Head of caudate nucleus (tissue), 42 donors: ENCODE data around the gene BBS4.

Experiments
- DNase-seq, 42 donors: peaks; one replicate each; pipeline versions ENCODE4 v3.0.0 to v3.0.0-alpha.2; 2020 to 2021; ENCODE audit warnings: mixed read lengths in 7 of 42
- intact Hi-C: fragments of 100-400 bp; cut with DNase I; formaldehyde crosslinking; loops from one replicate; pipeline ENCODE4 v1.15.0; 2022

BBS4 gene

DNA sequence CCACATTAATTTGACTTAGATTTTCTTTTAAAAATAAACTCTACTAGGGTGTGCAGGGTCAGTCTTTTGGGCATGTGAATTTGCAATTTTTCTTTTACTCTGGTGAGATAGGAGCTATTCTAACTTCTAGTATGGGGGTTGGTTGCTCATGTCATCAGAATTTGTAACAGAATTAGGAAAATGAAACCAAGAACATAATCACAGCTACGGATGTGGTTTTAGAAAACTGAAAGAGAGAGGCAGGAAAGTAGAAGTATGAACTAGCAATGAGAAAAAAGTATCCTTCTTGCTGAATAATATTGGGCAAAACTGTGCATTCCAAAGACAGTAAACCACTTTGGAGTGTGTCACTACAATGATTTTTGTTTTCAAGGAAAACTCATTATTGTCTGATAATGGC lies 54.2 kb downstream of the BBS4 start:
- DNase-seq, result no peak
- intact Hi-C loops, result no loop called here

- intact Hi-C loops, result no loop called here
Observed at GRCh38 chr15:72749700-72750099, 63.7 kb downstream of the BBS4 start.

DNA sequence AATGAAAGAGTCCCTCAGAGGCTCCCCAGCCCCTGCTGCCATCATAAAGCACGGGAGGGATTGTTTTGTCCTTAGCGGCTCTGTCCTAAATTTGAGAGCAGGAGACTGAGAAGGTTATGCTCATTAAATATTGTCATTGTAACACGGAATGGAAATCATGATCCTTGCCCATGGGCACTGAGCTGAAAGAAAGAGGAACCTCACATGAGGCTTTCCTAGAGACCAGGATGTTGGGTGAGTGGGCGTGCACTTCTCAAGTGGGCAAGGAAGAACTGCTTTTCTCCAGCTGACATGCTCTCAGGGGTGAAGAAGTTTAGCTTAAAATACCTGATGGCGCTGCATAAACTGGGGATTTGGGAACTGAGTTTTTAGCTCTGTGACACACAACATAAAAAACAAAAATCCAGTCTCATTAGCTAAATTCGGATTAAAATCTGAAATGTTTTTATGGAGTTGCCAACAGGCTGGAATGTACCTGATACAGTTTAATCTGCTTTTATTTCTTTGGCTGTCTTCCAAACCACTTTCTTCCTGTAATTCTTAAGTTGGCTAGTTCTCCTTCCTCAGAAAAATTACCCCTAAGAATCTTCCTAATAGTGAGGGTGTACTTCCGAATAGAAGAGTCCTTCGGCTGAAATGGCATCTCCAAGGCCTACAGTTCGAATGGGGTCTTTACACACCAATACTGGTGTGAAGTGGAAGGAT lies 65.9 kb downstream of the BBS4 start:
- intact Hi-C loops, result no loop called here
- peak in 28 of 42 donors; percentile 9 to 54 (median 28) for DNase-seq

More at GRCh38 chr15:72749700-72750099, 63.7 kb downstream of the BBS4 start:
- no peak for DNase-seq

DNA sequence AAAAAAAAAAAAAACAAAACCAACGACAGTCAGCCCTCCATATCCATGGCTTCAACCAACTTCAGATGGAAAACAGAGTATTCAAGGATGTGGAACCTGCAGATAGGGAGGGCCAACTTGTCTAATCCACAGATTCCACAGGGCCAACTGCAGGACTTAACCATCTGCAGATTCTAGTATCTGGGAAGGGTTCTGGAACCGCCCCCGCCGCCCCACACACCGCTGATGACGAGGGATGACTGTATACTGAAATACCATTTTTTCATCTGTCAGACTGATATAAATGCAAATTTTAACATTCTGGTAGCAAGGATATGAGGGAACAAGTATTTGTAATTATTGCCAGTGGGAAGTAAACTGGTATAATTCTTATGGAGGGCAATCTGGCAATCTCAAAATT lies 68.1 kb downstream of the BBS4 start:
- intact Hi-C loops, result no loop called here
- DNase-seq, result peak in 37 of 42 donors; percentile 4 to 71 (median 44)

- DNase-seq, result no peak
Observed at GRCh38 chr15:72758182-72758581, 72.2 kb downstream of the BBS4 start.

GRCh38 chr15:72760590-72761260 lies 74.7 kb downstream of the BBS4 start:
- DNase-seq, result no peak
- intact Hi-C loops, result no loop called here

More at GRCh38 chr15:72758182-72758581, 72.2 kb downstream of the BBS4 start:
- intact Hi-C loops, result no loop called here

DNA sequence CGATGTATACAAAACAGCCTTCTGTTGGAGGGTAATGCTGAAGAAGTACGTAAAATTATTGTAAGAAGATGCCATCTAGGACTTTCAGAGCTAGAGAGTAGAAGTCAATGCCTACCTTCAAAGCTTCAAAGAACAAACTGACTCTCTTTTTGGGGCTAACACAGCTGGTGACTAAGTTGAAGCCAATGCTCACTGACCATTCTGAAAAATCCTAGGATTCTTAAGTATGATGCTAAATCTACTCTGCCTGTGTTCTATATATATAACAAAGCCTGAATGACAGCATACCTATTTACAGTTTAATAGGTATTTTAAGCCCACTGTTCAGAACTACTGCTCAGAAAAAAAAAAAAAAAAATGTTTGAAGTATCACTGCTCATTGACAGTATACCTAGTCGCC lies 78.6 kb downstream of the BBS4 start:
- intact Hi-C loops, result no loop called here
- no peak for DNase-seq

DNA sequence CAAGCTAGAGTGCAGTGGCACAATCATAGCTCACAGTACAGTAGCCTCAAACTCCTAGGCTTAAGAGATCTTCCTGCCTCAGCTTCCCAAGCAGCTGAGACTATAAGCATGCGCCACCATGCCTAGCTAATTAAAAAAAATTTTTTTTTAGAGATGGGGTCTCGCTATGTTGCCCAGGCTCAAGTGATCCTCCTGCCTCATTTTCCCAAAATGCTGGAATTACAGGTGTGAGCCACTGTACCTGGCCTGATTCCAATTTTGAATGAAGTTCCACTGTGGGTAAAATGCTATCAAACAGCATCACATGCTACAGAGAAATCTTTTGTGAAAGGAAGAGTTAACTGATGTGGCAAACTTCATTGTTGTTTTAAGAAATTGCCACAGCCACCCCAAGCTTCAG lies 80.0 kb downstream of the BBS4 start:
- no peak for DNase-seq
- intact Hi-C loops, result no loop called here

DNA sequence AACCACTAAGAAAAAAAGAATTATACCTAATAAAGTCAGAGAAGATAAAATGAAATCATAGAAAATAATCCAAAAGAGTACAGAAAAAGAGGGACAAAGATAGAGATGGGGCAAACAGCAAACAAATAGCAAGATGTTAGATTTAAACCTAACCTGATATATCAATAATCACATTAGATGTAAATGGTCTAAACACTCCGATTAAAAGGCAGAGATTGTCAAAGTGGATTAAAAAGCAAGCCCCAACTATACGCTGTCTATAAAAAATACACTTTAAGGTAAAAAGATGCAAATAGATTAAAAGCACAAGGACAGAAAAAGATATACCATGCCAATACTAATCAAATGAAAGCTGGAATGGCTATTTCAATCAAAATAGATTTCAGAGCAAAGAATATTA lies 80.8 kb downstream of the BBS4 start:
- intact Hi-C loops, result no loop called here

DNA sequence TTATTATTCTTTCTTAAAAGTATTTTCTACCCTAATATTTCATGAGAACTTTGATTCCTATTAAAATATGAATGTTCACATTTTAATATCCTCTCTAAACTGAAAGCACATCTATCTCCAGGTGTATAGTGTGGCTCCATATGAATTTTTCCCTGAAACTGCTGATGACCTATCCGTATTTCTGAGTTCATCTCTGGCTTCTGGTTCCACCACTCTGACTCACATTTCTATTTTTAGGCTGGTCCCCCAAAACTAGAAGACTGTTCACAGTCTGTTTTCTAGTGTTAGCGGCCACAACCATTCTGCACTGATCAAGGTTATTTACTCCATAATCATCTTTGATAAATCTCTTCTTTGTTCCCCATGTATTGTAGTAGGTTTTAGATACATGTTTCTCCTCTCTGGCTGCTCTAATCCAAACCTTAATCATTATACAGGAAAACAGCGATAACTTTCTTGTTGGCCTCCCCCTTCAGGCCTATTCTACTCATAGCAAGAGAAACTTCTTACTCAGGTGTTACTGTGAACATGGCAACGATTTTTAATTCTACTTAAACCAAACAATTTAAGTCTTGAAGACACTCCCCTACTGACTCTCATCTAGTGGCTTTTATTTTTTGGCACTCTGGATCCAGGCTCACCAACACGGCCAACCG lies 84.8 kb downstream of the BBS4 start:
- intact Hi-C loops, result no loop called here

More for the DNA sequence above, 80.8 kb downstream of the BBS4 start:
- DNase-seq, result no peak

GRCh38 chr15:72771329-72771725 lies 85.3 kb downstream of the BBS4 start:
- intact Hi-C loops, result no loop called here
- no peak for DNase-seq

More for the DNA sequence above, 84.8 kb downstream of the BBS4 start:
- no peak for DNase-seq

DNA sequence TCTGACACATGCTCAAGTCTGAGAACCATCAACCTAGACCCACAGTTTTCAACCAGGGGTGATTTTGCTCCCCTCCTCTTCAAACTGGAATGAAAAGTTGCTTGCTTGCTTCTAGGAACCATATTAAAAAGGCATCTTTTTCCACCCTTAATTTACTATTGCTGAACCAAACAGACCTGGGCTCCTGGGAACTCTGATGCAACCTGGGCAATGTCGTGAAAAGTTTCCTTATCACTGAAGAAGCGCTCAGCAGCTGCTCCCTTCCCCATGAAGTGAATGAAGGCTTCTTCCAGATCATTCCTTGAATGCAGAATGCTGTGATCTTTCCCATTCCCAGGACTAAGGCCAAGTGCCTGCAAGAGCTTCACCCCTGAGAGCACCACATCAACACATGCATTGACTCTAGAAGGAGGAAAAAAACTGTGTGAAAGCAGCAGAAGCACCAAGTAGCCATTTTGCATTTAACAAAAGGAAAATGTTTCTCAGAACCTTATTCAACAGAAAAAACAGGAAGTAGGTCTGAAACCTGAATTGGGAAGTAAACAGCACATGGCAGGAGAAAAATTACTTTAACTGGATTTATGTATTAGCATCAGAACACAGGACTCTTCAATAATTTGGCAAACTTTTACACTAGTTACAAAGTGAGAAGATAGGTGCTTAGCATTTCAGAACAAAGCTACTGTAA lies 88.8 kb downstream of the BBS4 start:
- DNase-seq, result no peak
- intact Hi-C loops, result no loop called here

DNA sequence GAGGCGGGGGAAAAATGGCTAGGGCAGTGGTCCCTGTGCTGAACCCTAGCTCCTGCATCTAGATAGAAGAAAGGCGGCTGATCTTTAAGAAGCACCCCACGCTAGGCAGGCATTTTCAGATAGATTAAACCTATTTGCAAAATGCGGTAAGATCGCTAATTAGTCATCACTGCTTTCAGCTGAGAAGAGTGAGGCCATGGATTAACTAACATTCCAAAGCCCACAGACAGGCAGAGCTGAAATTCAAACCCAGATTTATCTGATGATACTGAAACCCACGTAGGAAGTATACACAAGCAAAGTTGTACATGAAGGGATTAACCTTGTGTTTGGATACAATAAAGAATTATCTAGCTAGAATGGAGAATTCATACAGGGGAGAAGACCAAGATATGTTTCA lies 92.8 kb downstream of the BBS4 start:
- intact Hi-C loops, result no loop called here
- no peak for DNase-seq

- intact Hi-C loops, result loop anchor here (5.0 to 10.0 kb wide), 2 partner anchors 307 to 491 kb away; partner anchors contain the start of gene ARIH1
Observed at GRCh38 chr15:72781631-72782030, 95.6 kb downstream of the BBS4 start.

GRCh38 chr15:72782274-72783003 lies 96.4 kb downstream of the BBS4 start:
- no peak for DNase-seq
- intact Hi-C loops, result loop anchor here (5.0 to 10.0 kb wide), 2 partner anchors 308 to 490 kb away; partner anchors contain the start of gene ARIH1

More at GRCh38 chr15:72781631-72782030, 95.6 kb downstream of the BBS4 start:
- no peak for DNase-seq

DNA sequence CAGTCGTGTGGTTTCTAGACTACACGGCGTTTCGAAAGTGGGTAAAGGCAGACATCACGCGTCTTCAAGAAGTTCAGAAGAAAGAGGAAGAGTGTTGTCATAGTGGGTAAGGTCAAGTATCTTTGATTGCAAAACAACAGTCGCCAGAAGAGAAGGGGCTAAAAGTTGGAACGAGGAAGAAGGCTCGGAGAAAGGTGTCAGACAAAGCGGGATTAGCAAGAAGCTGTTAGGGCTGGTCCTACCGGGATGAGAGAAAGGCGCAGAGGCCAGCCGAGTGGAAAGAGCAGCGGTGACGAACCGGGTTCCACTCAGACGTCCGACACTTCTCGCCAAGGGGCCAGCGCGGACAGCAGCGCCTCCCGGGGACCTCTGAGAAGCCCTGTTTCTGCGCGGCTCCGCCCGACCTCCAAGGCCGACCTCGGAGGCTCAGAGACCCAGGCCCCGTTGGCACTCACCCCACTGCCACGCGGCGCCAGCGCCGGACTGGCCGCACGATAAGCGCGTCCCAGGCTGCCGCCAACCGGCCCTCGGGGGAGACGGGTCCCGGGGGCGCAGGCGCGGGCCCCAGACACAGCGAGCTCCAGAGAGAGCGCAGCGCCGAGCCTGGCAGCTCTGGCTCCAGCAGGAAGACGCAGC lies 97.1 kb downstream of the BBS4 start:
- intact Hi-C loops, result loop anchor here (5.0 to 10.0 kb wide), 2 partner anchors 308 to 489 kb away; partner anchors contain the start of gene ARIH1
- DNase-seq, result peak in 15 of 42 donors; percentile 12 to 69 (median 34)

- intact Hi-C loops, result loop anchor here (2.0 to 10.0 kb wide), 3 partner anchors 269 to 488 kb away; partner anchors contain the start of genes ARIH1 and NEO1
- DNase-seq, result peak; percentile 77 to 97 (median 92)
Observed at GRCh38 chr15:72783640-72784455, 97.8 kb downstream of the BBS4 start, which contains the start of gene ADPGK. TSS of gene ADPGK (minus strand) at chr15:72783758. CDS start at chr15:72783691, 67 bp downstream.
